HG03103 (cell line): Measurements from ENCODE around the gene RNU5B-1.

Experiments
- ATAC-seq: cut with Tn5 transposase; IDR thresholded peaks from one replicate; pipeline ENCODE4 v1.9.1; 2021; ENCODE audit warnings: low read depth; ENCODE audit not compliant: unreplicated experiment

The RNU5B-1 gene

GRCh38 chr15:65326117-65326526 lies 21.6 kb downstream of the RNU5B-1 start:
- ATAC-seq: no peak

- ATAC-seq: no peak
Observed at GRCh38 chr15:65326818-65327217, 22.3 kb downstream of the RNU5B-1 start.

GRCh38 chr15:65327651-65328393 lies 23.3 kb downstream of the RNU5B-1 start:
- ATAC-seq: no peak

- no peak for ATAC-seq
Observed at GRCh38 chr15:65328506-65329287, 24.2 kb downstream of the RNU5B-1 start.

GRCh38 chr15:65329288-65329983 lies 25.0 kb downstream of the RNU5B-1 start:
- no peak for ATAC-seq

GRCh38 chr15:65329984-65330735 lies 25.7 kb downstream of the RNU5B-1 start:
- ATAC-seq: no peak

GRCh38 chr15:65330934-65331645 lies 26.6 kb downstream of the RNU5B-1 start:
- ATAC-seq: no peak

- no peak for ATAC-seq
Observed at GRCh38 chr15:65331811-65332210, 27.3 kb downstream of the RNU5B-1 start.

GRCh38 chr15:65332391-65333147 lies 28.1 kb downstream of the RNU5B-1 start:
- no peak for ATAC-seq

GRCh38 chr15:65333148-65333820 lies 28.8 kb downstream of the RNU5B-1 start:
- no peak for ATAC-seq

GRCh38 chr15:65333856-65334255 lies 29.4 kb downstream of the RNU5B-1 start:
- no peak for ATAC-seq

GRCh38 chr15:65334586-65335231 lies 30.2 kb downstream of the RNU5B-1 start:
- no peak for ATAC-seq

GRCh38 chr15:65335278-65336055 lies 31.0 kb downstream of the RNU5B-1 start:
- ATAC-seq: no peak

- no peak for ATAC-seq
Observed at GRCh38 chr15:65336493-65337435, 32.3 kb downstream of the RNU5B-1 start.

GRCh38 chr15:65337436-65338070 lies 33.1 kb downstream of the RNU5B-1 start:
- ATAC-seq: no peak

- ATAC-seq: no peak
Observed at GRCh38 chr15:65338366-65338765, 33.9 kb downstream of the RNU5B-1 start.
